Right lobe of liver (tissue), 6 donors: ENCODE data around the gene TFEB. TPM values are rescaled to one million over a fixed set of nuclear protein-coding genes. Genes with fewer than 3 reads are reported as not detected.

Experiments
- ATAC-seq, 4 donors: fragments of 200-7000 bp; cut with Tn5 transposase; one replicate each; pipeline ENCODE4 v1.9.1; 2020; ENCODE audit warnings: mild to moderate bottlenecking in 4 of 4, moderate library complexity in 4 of 4
- DNase-seq, 3 donors: peaks; one replicate each; pipeline ENCODE4 v3.0.0-alpha.2; 2020
- H3K27ac ChIP-seq, 3 donors: fragments of 200-600 bp; one replicate each; pipeline ENCODE4 v1.8.0; 2022
- H3K27me3 ChIP-seq, 2 donors: fragments of 200-600 bp; one replicate each; pipeline ENCODE4 v1.8.0; 2022
- H3K36me3 ChIP-seq, 4 donors: fragments of 200-600 bp; sonication (generic) in 1 of 4; one replicate each; pipeline versions ENCODE4 v1.5.1 to v1.8.0; 2017 to 2022; ENCODE audit warnings: control low read depth in 1 of 4
- H3K4me1 ChIP-seq, 4 donors: fragments of 200-600 bp; sonication (generic) in 1 of 4; one replicate each; pipeline versions ENCODE4 v1.5.1 to v1.8.0; 2017 to 2022; ENCODE audit warnings: control low read depth in 1 of 4
- H3K4me3 ChIP-seq, 3 donors: fragments of 200-600 bp; one replicate each; pipeline ENCODE4 v1.8.0; 2022
- H3K9me3 ChIP-seq, 4 donors: fragments of 200-600 bp; sonication (generic) in 1 of 4; one replicate each; pipeline versions ENCODE4 v1.5.1 to v1.8.0; 2017 to 2022; ENCODE audit warnings: control low read depth in 1 of 4
- POLR2A ChIP-seq: fragments of 450-650 bp; IDR thresholded peaks from one replicate; pipeline ENCODE4 v1.6.1; 2017; ENCODE audit warnings: antibody characterized with exemption, mild to moderate bottlenecking
- WGBS: methylation state at CpG from one replicate; pipeline ENCODE4 v1.1.6; 2018; ENCODE audit warnings: low coverage, low lambda C conversion rate; ENCODE audit not compliant: insufficient coverage; ENCODE audit errors: missing lambda C conversion rate; 5-methylcytosine and 5-hydroxymethylcytosine counted together
- intact Hi-C, 2 donors: fragments of 100-400 bp; cut with DNase I; formaldehyde crosslinking; loops; one replicate each; pipeline versions ENCODE4 v1.11.2 to v1.14.1; 2022
- total RNA-seq, 6 experiments: library from RNA; depleted of rRNA in 2 of 6; stranded (reverse); fragments of >200 nt in 2 of 6; fragmentation: NEBNext Ultra II Directional in 3 of 6; extraction: Animal tissue kit (Norgen Biotek cat#: 25700) in 3 of 6; gene quantifications; one replicate each; pipeline versions ENCODE4 v1.1.0 to v1.2.4, GENCODE V29; 2016 to 2023
- TF ChIP-seq, protein P1 (sequence below), 4 donors: fragments of 200-600 bp in 3 of 4; fragments of 450-650 bp in 1 of 4; IDR thresholded peaks; one replicate each; pipeline versions ENCODE4 v1.5.1 to v1.8.0; 2016 to 2022; ENCODE audit warnings: antibody characterized with exemption in 4 of 4, mild to moderate bottlenecking in 2 of 4
- donor health status: DM: no; HTN: yes; CAD: no.
- donor health status: DM: no; HTN: no; CAD: no.
- donor health status: DM: no; HTN: no; CAD: no.
- donor health status: DM: no; HTN: yes; CAD: no.
- donor health status: DM: no; HTN: yes; CAD: no.

TFEB gene
- total RNA-seq, 6 experiments from 2014 or later = 4.5 to 9.2 (median 6.6) TPM

DNA sequence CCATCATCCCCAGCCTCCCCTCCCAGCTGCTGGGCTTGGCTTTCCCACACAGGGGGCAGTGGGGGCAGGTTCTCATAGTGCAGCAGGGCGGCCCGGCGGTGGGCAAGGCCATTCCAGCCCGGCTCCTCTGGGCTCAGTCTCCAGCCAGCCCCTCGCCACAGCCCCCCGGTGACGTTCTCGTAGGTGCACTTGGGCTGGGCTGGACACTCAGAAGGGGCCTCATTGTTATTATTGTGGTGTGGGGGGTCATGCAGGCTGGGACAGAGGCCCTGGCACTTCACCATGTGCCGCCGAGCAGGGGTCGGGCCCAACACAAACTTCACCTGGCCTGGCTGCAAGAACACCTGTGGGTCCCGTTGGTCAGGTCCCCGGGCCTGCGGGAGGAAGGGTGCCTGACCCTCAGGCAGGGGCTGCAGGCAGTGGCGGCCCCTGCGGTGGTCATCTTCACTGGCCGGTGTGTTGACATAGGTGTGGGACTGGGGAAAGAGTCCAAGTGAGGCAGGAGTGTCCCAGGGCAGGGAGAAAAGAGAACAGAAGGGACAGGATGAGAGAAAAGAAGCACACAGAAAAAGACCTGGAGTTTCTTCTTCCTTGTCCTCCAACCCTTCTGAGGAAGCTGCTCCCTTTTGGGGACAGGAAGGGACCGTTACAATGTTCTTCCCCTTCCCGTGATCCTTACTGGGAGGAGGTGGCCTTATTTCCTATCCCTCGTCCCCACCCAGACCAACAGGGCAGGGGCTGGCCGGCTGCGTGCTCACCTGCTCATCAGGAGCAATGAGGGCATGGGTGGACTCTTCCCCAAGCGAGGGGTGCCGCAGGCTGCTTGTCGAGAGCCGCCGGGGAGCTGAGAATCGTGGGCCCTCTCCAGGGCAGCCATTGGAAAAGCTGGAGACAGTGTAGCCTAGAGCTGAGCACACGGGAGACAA lies 35.9 kb upstream of the TFEB start:
- no peaks in the 10 kb centered on the region for H3K4me1 ChIP-seq
- 83% methylated on average over 4 of the region's 29 CpGs for WGBS
- no peak for TF ChIP-seq POLR2A
- TF ChIP-seq, protein P1, sequence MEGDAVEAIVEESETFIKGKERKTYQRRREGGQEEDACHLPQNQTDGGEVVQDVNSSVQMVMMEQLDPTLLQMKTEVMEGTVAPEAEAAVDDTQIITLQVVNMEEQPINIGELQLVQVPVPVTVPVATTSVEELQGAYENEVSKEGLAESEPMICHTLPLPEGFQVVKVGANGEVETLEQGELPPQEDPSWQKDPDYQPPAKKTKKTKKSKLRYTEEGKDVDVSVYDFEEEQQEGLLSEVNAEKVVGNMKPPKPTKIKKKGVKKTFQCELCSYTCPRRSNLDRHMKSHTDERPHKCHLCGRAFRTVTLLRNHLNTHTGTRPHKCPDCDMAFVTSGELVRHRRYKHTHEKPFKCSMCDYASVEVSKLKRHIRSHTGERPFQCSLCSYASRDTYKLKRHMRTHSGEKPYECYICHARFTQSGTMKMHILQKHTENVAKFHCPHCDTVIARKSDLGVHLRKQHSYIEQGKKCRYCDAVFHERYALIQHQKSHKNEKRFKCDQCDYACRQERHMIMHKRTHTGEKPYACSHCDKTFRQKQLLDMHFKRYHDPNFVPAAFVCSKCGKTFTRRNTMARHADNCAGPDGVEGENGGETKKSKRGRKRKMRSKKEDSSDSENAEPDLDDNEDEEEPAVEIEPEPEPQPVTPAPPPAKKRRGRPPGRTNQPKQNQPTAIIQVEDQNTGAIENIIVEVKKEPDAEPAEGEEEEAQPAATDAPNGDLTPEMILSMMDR (IDR thresholded peaks at IDR 0.05) = no peak
- H3K27ac ChIP-seq = no peak overlapping the region
- ATAC-seq = no peak
- H3K9me3 ChIP-seq = no peaks in the 10 kb centered on the region
- no peak for DNase-seq
- no peak overlapping the region for H3K4me3 ChIP-seq
- peaks cover 0 to 42% (median 13%) of the 10 kb centered on the region in 4 donors for H3K36me3 ChIP-seq
- no peaks in the 10 kb centered on the region for H3K27me3 ChIP-seq
- intact Hi-C loops = no loop called here

DNA sequence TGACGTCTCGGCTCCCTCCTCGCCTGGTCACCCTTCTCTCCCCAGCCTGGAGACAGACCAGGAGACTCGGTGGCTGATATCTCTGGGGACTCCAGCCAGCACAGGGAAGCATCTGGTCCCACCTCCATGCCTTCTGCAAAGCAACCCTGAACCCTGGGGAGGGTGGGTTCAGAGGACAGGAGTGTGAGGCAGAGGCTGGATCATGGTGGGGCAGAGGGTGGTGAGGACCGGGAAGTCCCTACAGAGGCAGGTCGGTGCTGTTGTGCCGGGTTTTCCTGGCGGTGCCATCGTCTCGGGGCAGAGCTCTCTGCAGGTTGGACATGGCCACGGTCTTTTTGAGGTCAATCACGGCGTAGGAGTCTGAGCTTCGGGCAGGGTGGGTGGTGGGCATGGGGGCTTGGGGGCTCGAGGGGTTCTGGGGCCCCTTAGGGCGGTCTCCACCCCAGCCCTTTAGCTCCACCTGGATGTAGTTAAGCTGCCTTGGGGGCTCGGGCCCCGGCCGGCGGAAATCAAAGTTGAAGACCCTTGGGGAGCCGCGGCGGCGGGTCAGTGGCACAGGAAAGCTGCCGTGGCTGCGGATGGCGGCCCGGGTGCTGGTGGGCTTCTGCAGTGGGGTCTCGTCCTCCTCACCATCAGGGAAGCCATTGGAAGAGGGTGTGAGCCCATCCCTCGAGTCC lies 35.1 kb upstream of the TFEB start:
- WGBS = 97% methylated on average over 13 of the region's 30 CpGs
- H3K27me3 ChIP-seq = no peaks in the 10 kb centered on the region
- H3K9me3 ChIP-seq = no peaks in the 10 kb centered on the region
- ATAC-seq (no peak), DNase-seq (no peak)
- no peak overlapping the region for H3K27ac ChIP-seq
- no peak for TF ChIP-seq POLR2A
- TF ChIP-seq, protein P1 (IDR thresholded peaks at IDR 0.05) = no peak
- H3K4me3 ChIP-seq = no peak overlapping the region
- H3K36me3 ChIP-seq = peaks cover 0 to 41% (median 12%) of the 10 kb centered on the region in 4 donors
- H3K4me1 ChIP-seq = no peaks in the 10 kb centered on the region
- intact Hi-C loops = no loop called here

DNA sequence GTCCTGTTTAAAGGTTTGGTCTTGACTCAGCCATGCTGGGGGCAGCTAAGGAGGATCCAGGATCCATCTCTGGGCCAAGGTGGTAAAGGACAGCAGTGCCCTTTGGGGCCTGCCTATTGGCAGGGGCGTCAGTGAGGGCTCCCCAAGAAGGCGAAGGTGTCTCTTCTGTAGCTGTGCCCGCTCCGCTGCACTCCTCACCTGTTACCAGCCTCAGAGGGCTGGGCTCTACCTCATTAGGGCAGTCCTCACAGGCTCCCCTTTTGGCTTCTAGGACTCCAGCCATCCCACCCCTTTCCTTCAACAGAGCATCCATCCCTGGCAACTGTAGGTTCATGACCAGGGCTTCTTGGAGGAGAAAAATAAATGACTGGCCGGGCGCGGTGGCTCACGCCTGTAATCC lies 34.0 kb upstream of the TFEB start:
- TF ChIP-seq POLR2A = no peak
- TF ChIP-seq, protein P1 (IDR thresholded peaks at IDR 0.05) = no peak
- no CpG with 5 or more reads among the region's 8 CpGs for WGBS
- DNase-seq (peak in 1 of 3 donors; percentile 11), ATAC-seq (no peak)
- intact Hi-C loops = no loop called here
- H3K4me3 ChIP-seq = no peak overlapping the region
- H3K9me3 ChIP-seq = no peaks in the 10 kb centered on the region
- no peak overlapping the region for H3K27ac ChIP-seq
- H3K4me1 ChIP-seq = no peaks in the 10 kb centered on the region
- H3K27me3 ChIP-seq = no peaks in the 10 kb centered on the region
- peaks cover 0 to 30% (median 6%) of the 10 kb centered on the region in 4 donors for H3K36me3 ChIP-seq

DNA sequence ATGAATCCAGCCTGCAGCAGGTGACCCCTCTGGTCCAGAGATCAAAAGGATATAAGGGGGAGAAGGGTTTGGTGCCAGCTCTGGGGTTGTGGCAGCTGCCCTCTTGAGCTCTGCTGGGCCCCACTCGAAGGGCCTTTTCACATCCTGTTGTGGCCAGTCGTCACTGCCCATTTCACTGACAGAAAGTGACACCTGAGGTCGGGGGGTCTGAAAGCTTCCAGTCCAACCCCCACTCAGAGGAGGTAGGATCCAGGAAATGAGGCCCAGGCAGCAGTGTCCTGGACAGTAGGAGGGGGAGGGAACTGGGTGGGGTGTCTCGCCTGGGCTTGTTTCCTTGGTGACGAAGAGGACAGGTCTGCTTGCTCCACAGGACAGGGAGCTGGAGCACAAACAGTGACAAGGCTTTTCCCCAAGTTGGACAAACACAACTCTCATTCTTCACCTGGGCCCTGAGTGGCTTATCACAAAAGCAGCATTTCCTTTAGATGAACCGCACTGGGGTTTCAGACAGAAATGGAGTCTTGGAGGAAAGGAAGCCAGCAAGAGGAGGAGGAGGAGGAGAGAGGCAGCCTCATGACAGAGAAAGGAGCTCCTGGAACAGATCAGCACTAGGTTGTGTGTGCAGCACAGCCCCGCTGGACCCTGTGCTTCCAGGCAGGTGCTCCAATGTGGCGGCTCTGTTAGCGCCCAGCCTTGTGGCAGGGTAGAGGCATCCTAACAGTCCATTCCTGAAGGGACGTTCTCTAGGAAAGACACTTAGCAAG lies 33.3 kb upstream of the TFEB start:
- Histone ChIP-seq H3K9me3 (no peaks in the 10 kb centered on the region), H3K4me1 (no peaks in the 10 kb centered on the region), H3K36me3 (peaks cover 0 to 24% (median 6%) of the 10 kb centered on the region in 4 donors), H3K27ac (no peak overlapping the region), H3K4me3 (no peak overlapping the region), H3K27me3 (no peaks in the 10 kb centered on the region)
- peak in 1 of 3 donors; percentile 31 for DNase-seq
- ATAC-seq = peak in 1 of 4 donors; percentile 6
- intact Hi-C loops = no loop called here
- TF ChIP-seq, protein P1 (IDR thresholded peaks at IDR 0.05) = no peak
- TF ChIP-seq POLR2A = no peak
- WGBS = 40% methylated on average over 5 of the region's 10 CpGs
